Chondrocyte (in vitro differentiated cells): ENCODE results near the gene UBE2Q1. TPM values are rescaled to one million over a fixed set of nuclear protein-coding genes. Genes with fewer than 3 reads are reported as not detected.

Experiments
- DNase-seq: peaks from one replicate; pipeline ENCODE4 v3.0.0; 2021; ENCODE audit warnings: mixed read lengths, low spot score
- H3K27ac Mint-ChIP-seq: one replicate; pipeline ENCODE4 v1.8.0; 2021; ENCODE audit warnings: mild to moderate bottlenecking, moderate library complexity, mixed read lengths; ENCODE audit not compliant: unreplicated experiment
- H3K27me3 Mint-ChIP-seq: 2 replicates; pipeline ENCODE4 v1.8.0; 2021; ENCODE audit warnings: low read depth, mixed read lengths
- H3K36me3 Mint-ChIP-seq: 2 replicates; pipeline ENCODE4 v1.8.0; 2021; ENCODE audit warnings: low read depth, mixed read lengths
- H3K4me1 Mint-ChIP-seq: 2 replicates; pipeline ENCODE4 v1.8.0; 2021; ENCODE audit warnings: low read depth, mild to moderate bottlenecking, mixed read lengths
- H3K4me3 Mint-ChIP-seq: one replicate; pipeline ENCODE4 v1.8.0; 2021; ENCODE audit warnings: mild to moderate bottlenecking, moderate library complexity, mixed read lengths; ENCODE audit not compliant: unreplicated experiment
- H3K9me3 Mint-ChIP-seq: 2 replicates; pipeline ENCODE4 v1.8.0; 2021; ENCODE audit warnings: low read depth, mixed read lengths
- total RNA-seq: library from RNA; stranded (reverse); gene quantifications from 3 replicates; pipeline ENCODE4 v1.2.1, GENCODE V29; 2021
- TF ChIP-seq, protein P1 (sequence below): fragments of 200-600 bp; sonication (generic); IDR thresholded peaks from 2 replicates; pipeline ENCODE4 v1.5.0; 2021; ENCODE audit warnings: antibody characterized with exemption, mild to moderate bottlenecking, moderate library complexity

Gene UBE2Q1
- total RNA-seq, 1 donor from 2014 or later: 92.6 TPM

DNA sequence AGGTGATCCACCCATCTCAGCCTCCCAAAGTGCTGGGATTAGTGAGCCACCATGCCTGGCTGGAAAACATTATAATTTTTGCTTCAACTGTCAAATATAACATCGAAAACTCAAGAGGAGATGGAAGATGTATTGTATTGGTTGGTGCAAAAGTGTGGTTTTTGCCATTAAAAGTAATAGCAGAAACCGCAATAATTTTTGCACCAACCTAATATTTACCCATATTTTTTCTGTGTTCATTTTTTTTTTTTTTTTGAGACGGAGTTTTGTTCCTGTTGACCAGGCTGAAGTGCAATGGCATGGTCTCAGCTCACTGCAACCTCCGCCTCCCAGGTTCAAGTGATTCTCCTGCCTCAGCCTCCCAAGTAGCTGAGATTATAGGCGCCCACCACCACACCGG lies 29.2 kb downstream of the UBE2Q1 start:
- H3K36me3 Mint-ChIP-seq: no peaks in the 10 kb centered on the region
- no peak overlapping the region for H3K4me3 Mint-ChIP-seq
- TF ChIP-seq, protein P1, sequence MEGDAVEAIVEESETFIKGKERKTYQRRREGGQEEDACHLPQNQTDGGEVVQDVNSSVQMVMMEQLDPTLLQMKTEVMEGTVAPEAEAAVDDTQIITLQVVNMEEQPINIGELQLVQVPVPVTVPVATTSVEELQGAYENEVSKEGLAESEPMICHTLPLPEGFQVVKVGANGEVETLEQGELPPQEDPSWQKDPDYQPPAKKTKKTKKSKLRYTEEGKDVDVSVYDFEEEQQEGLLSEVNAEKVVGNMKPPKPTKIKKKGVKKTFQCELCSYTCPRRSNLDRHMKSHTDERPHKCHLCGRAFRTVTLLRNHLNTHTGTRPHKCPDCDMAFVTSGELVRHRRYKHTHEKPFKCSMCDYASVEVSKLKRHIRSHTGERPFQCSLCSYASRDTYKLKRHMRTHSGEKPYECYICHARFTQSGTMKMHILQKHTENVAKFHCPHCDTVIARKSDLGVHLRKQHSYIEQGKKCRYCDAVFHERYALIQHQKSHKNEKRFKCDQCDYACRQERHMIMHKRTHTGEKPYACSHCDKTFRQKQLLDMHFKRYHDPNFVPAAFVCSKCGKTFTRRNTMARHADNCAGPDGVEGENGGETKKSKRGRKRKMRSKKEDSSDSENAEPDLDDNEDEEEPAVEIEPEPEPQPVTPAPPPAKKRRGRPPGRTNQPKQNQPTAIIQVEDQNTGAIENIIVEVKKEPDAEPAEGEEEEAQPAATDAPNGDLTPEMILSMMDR: no peak
- H3K4me1 Mint-ChIP-seq: no peaks in the 10 kb centered on the region
- no peak for DNase-seq
- H3K9me3 Mint-ChIP-seq: no peaks in the 10 kb centered on the region
- H3K27me3 Mint-ChIP-seq: peaks cover 4% of the 10 kb centered on the region
- no peak overlapping the region for H3K27ac Mint-ChIP-seq

- DNase-seq: no peak
- H3K4me3 Mint-ChIP-seq: no peak overlapping the region
- peaks cover 5% of the 10 kb centered on the region for H3K27me3 Mint-ChIP-seq
- TF ChIP-seq, protein P1: no peak
- no peak overlapping the region for H3K27ac Mint-ChIP-seq
- H3K9me3 Mint-ChIP-seq: no peaks in the 10 kb centered on the region
- H3K36me3 Mint-ChIP-seq: no peaks in the 10 kb centered on the region
- H3K4me1 Mint-ChIP-seq: no peaks in the 10 kb centered on the region
Observed at GRCh38 chr1:154527192-154527591, 31.3 kb downstream of the UBE2Q1 start.

DNA sequence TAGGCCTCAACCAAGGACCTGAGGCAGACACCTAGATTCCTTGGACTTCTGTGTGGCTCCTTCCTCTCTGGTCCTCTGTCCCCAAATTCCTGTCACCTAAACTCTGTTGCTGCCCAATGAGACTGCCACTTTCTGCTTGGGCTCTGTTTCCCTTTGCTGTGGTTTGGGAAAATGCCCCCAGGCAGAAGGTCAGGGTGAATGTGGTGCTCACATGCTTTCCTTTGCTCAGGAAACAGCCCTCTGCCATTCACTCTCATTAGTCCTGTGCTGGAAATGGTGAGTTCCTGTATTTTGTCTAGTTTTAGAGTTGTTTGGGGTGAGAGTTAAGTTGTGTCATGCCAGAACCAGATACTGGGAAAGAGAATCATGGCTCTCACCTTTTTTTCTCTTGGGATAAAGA lies 33.6 kb downstream of the UBE2Q1 start:
- Mint-ChIP-seq H3K9me3 (no peaks in the 10 kb centered on the region), H3K27me3 (peaks cover 6% of the 10 kb centered on the region), H3K36me3 (no peaks in the 10 kb centered on the region), H3K4me3 (no peak overlapping the region), H3K4me1 (peaks cover 5% of the 10 kb centered on the region), H3K27ac (no peak overlapping the region)
- DNase-seq: no peak
- TF ChIP-seq, protein P1: no peak

GRCh38 chr1:154521695-154522094 lies 36.8 kb downstream of the UBE2Q1 start:
- no peaks in the 10 kb centered on the region for H3K36me3 Mint-ChIP-seq
- no peak overlapping the region for H3K27ac Mint-ChIP-seq
- peaks cover 21% of the 10 kb centered on the region for H3K27me3 Mint-ChIP-seq
- peaks cover 5% of the 10 kb centered on the region for H3K4me1 Mint-ChIP-seq
- no peaks in the 10 kb centered on the region for H3K9me3 Mint-ChIP-seq
- no peak for DNase-seq
- TF ChIP-seq, protein P1: no peak
- H3K4me3 Mint-ChIP-seq: no peak overlapping the region

DNA sequence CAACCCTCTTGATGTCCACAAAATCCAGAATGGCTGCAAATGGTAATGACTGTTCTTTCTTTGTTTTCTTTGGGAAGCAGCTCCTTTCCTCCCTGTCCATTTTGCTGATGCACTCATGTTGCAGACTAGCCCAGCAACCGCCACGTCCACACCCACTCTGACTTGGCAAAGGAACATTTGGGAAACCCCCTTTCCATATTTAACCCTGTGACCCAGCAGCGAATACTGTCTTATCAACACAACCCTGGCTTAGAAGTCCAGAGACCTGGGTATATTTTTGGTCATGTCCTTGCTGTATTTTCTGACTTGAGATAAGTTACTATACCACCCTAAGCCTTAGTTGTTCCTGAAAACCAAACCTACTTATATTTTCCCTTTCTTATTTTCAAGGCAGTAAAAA lies 38.1 kb downstream of the UBE2Q1 start:
- Mint-ChIP-seq H3K9me3 (no peaks in the 10 kb centered on the region), H3K4me3 (no peak overlapping the region), H3K4me1 (peaks cover 5% of the 10 kb centered on the region), H3K27me3 (peaks cover 33% of the 10 kb centered on the region), H3K36me3 (peaks cover 2% of the 10 kb centered on the region), H3K27ac (no peak overlapping the region)
- no peak for DNase-seq
- TF ChIP-seq, protein P1: no peak
